ENCODE measurements around the gene ALDH3B1. TPM values are rescaled to one million over a fixed set of nuclear protein-coding genes. Genes with fewer than 3 reads are reported as not detected.

Gene ALDH3B1
- total RNA-seq, 1 experiment from 2014 or later, result 59.8 TPM

DNA sequence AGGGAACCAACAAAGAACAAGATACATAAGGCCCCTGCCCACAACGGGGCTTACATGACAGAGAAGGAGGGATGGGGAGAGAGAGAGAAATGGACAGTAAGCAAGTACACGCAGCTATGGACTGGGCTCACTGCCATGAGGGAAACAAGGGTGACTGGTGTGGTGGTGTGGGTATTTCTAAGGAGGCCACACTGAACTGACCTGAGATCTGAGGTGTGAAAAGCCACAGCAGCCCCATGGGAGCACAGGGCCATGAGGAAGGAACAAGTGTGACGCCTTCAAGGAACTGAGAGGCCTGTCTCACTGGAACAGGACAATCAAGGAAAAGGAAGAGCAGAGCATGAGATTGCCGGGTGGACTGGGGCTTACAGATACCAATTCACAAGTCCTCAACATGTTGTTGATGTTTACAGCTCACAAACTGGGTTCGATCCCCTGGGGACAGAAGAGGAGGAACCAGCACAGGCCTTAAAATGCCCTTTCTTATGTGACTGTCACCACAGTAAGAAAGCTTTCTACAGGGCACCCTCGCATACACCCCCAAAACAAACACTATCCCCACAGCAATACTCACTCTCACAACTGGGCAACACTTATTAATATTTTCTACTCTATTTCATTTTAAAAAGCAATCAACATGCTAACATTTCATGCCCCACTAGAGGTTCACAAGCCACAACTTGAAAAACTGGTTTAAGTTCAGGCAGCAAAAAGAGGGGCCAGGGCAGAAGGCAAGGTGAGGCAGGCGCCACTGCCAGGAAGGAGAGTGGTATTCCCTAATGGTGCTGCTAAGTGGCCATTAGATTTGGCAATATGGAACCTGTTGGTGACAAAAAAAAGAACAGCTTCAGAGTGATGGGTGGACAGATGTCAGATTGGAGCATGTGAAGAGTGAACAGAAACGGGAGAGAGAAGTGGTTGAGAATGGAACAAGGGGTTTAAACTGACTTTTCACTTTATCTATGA, 67.8 kb downstream of the ALDH3B1 start:
- Histone ChIP-seq H3K27me3 (replicated peaks) (no peaks in the 10 kb centered on the region), H3K4me1 (replicated peaks) (no peaks in the 10 kb centered on the region), H3K36me3 (peaks cover 49% of the 10 kb centered on the region), H3K9me3 (replicated peaks) (no peaks in the 10 kb centered on the region), H3K27ac (no peak overlapping the region), H3K4me3 (no peak overlapping the region)
- DNase-seq (ENCODE audit: low read depth in 1 of 2, low spot score in 2 of 2), result peak in 1 of 2 experiments; percentile 44

Other genes with a start within 250 kb of the ALDH3B1 start
- gene UNC93B1, start 6.2 kb upstream of the ALDH3B1 start, total RNA-seq (2014; rRNA removed; shearing (Covaris generic)), result 53.8 and 73.5 TPM in 2 replicates
- gene NDUFS8, start 20.4 kb downstream of the ALDH3B1 start, total RNA-seq (2014; rRNA removed; shearing (Covaris generic)), result 266 and 451 TPM in 2 replicates
- 124 and 155 TPM in 2 replicates for gene TCIRG1, start 28.7 kb downstream of the ALDH3B1 start, total RNA-seq (2014; rRNA removed; shearing (Covaris generic))
- gene CHKA, start 111.1 kb downstream of the ALDH3B1 start, total RNA-seq (2014; rRNA removed; shearing (Covaris generic)), result 28.5 and 36.1 TPM in 2 replicates
- 57.2 and 58.8 TPM in 2 replicates for gene KMT5B, start 203.0 kb downstream of the ALDH3B1 start, total RNA-seq (2014; rRNA removed; shearing (Covaris generic))